CD14-positive monocyte (primary cell): ENCODE data around the gene RNF187. TPM values are rescaled to one million over a fixed set of nuclear protein-coding genes. Genes with fewer than 3 reads are reported as not detected.

Experiments used
- DNase-seq, 3 donors: peaks; one replicate each; pipeline ENCODE4 v3.0.0-alpha.2; 2011 to 2022
- H2AFZ ChIP-seq: 2 replicates; pipeline ENCODE4 v1.6.0; 2012; ENCODE audit warnings: mild to moderate bottlenecking, low read depth, low read length, inconsistent platforms; ENCODE audit not compliant: insufficient read depth, poor library complexity, severe bottlenecking
- H3K27ac ChIP-seq, 2 donors: 1 replicate in 1 of 2; 2 replicates in 1 of 2; pipeline ENCODE4 v1.5.1; 2012 to 2013; ENCODE audit warnings: low read length in 2 of 2, control low read depth in 1 of 2, inconsistent platforms in 1 of 2, low read depth in 1 of 2, mild to moderate bottlenecking in 1 of 2
- H3K27me3 ChIP-seq, 2 donors: one replicate each; pipeline versions ENCODE4 v1.6.0 to v1.6.1; 2011 to 2013; ENCODE audit warnings: low read length in 2 of 2; ENCODE audit not compliant: control insufficient read depth in 2 of 2, insufficient read depth in 2 of 2
- H3K36me3 ChIP-seq, 2 donors: replicated peaks in 1 of 2; 1 replicate in 1 of 2; 2 replicates in 1 of 2; pipeline versions ENCODE4 v1.5.1 to v1.6.1; 2012 to 2013; ENCODE audit warnings: low read length in 2 of 2, control low read depth in 1 of 2, inconsistent platforms in 1 of 2, mild to moderate bottlenecking in 1 of 2; ENCODE audit not compliant: insufficient read depth in 2 of 2, control insufficient read depth in 1 of 2
- H3K4me1 ChIP-seq, 2 donors: 1 replicate in 1 of 2; 2 replicates in 1 of 2; pipeline versions ENCODE4 v1.5.1 to v1.6.1; 2012 to 2013; ENCODE audit warnings: low read length in 2 of 2, control low read depth in 1 of 2, inconsistent platforms in 1 of 2, mild to moderate bottlenecking in 1 of 2, moderate library complexity in 1 of 2; ENCODE audit not compliant: insufficient read depth in 2 of 2, control insufficient read depth in 1 of 2
- H3K4me2 ChIP-seq: replicated peaks from 2 replicates; pipeline ENCODE3; 2012; ENCODE audit warnings: low read length, moderate library complexity, mild to moderate bottlenecking; ENCODE audit not compliant: poor library complexity, severe bottlenecking; ENCODE audit errors: extremely low read depth
- H3K4me3 ChIP-seq, 3 experiments: fragments of 200-600 bp in 1 of 3; sonication (generic) in 1 of 3; replicated peaks in 1 of 3; 1 replicate in 2 of 3; 2 replicates in 1 of 3; pipeline ENCODE4 v1.5.1; 2011 to 2013; ENCODE audit warnings: low read length in 3 of 3, mild to moderate bottlenecking in 3 of 3, control low read depth in 2 of 3, low read depth in 2 of 3, inconsistent platforms in 1 of 3, moderate library complexity in 1 of 3
- H3K79me2 ChIP-seq: 2 replicates; pipeline ENCODE4 v1.6.0; 2012; ENCODE audit warnings: mild to moderate bottlenecking, control low read depth, inconsistent platforms, low read length, moderate library complexity; ENCODE audit not compliant: insufficient read depth
- H3K9ac ChIP-seq: 2 replicates; pipeline ENCODE4 v1.6.0; 2017; ENCODE audit warnings: low read length, mild to moderate bottlenecking; ENCODE audit not compliant: insufficient read depth, poor library complexity, severe bottlenecking
- H3K9me3 ChIP-seq, 2 donors: replicated peaks in 1 of 2; 1 replicate in 1 of 2; 2 replicates in 1 of 2; pipeline versions ENCODE4 v1.5.1 to v1.6.1; 2012 to 2013; ENCODE audit warnings: low read length in 2 of 2, control low read depth in 1 of 2; ENCODE audit not compliant: control insufficient read depth in 1 of 2, insufficient read depth in 1 of 2
- H4K20me1 ChIP-seq: 2 replicates; pipeline ENCODE4 v1.6.0; 2012; ENCODE audit warnings: mild to moderate bottlenecking, low read length, control low read depth, moderate library complexity; ENCODE audit not compliant: insufficient read depth
- H3K27ac Mint-ChIP-seq, 7 donors: one replicate each; pipeline ENCODE4 v1.8.0; 2020; ENCODE audit warnings: mild to moderate bottlenecking in 7 of 7, mixed read lengths in 7 of 7, moderate library complexity in 6 of 7, inconsistent platforms in 2 of 7
- H3K27me3 Mint-ChIP-seq, 3 donors: one replicate each; pipeline ENCODE4 v1.8.0; 2021 to 2022; ENCODE audit warnings: low read depth in 3 of 3, mild to moderate bottlenecking in 3 of 3, mixed read lengths in 3 of 3, moderate library complexity in 3 of 3, inconsistent platforms in 1 of 3
- H3K36me3 Mint-ChIP-seq, 2 donors: one replicate each; pipeline ENCODE4 v1.8.0; 2020; ENCODE audit warnings: mixed read lengths in 2 of 2, inconsistent platforms in 1 of 2, mild to moderate bottlenecking in 1 of 2
- H3K4me1 Mint-ChIP-seq: one replicate; pipeline ENCODE4 v1.8.0; 2020; ENCODE audit warnings: mild to moderate bottlenecking, mixed read lengths
- H3K4me3 Mint-ChIP-seq, 2 donors: one replicate each; pipeline ENCODE4 v1.8.0; 2020; ENCODE audit warnings: mild to moderate bottlenecking in 2 of 2, mixed read lengths in 2 of 2, moderate library complexity in 1 of 2
- H3K9me3 Mint-ChIP-seq, 7 donors: one replicate each; pipeline ENCODE4 v1.8.0; 2020 to 2022; ENCODE audit warnings: mixed read lengths in 7 of 7, mild to moderate bottlenecking in 6 of 7, moderate library complexity in 6 of 7, inconsistent platforms in 2 of 7
- WGBS: methylation state at CpG from one replicate; pipeline ENCODE4 v1.1.5; 2013; ENCODE audit warnings: missing lambda C conversion rate; ENCODE audit not compliant: insufficient coverage; 5-methylcytosine and 5-hydroxymethylcytosine counted together
- intact Hi-C, 2 donors: fragments of 100-400 bp; cut with micrococcal nuclease; formaldehyde crosslinking; loops; one replicate each; pipeline versions ENCODE4 v1.15.0 to v1.15.1; 2023
- polyA plus RNA-seq, 3 donors: library from polyadenylated mRNA; depleted of rRNA in 1 of 3; unstranded in 2 of 3; stranded (reverse) in 1 of 3; fragments of 300-500 nt in 2 of 3; fragments of >200 nt in 1 of 3; fragmentation: Illumina TruSeq in 2 of 3; gene quantifications; 1 replicate in 2 of 3; 2 replicates in 1 of 3; pipeline ENCODE4 v1.2.3, GENCODE V29; 2012 to 2021
- small RNA-seq: library from RNA; depleted of rRNA; stranded (forward); fragments of <200 nt; gene quantifications from one replicate; pipeline ENCODE3, GENCODE V24; 2012; ENCODE audit warnings: low read depth; ENCODE audit not compliant: insufficient read length
- TF ChIP-seq, protein P1 (sequence below): fragments of 200-600 bp; IDR thresholded peaks from one replicate; pipeline ENCODE4 v1.8.0; 2022; ENCODE audit warnings: antibody characterized with exemption, mild to moderate bottlenecking

RNF187 gene
- polyA plus RNA-seq, 3 donors: 5.9 to 27.6 (median 24.6) TPM

DNA sequence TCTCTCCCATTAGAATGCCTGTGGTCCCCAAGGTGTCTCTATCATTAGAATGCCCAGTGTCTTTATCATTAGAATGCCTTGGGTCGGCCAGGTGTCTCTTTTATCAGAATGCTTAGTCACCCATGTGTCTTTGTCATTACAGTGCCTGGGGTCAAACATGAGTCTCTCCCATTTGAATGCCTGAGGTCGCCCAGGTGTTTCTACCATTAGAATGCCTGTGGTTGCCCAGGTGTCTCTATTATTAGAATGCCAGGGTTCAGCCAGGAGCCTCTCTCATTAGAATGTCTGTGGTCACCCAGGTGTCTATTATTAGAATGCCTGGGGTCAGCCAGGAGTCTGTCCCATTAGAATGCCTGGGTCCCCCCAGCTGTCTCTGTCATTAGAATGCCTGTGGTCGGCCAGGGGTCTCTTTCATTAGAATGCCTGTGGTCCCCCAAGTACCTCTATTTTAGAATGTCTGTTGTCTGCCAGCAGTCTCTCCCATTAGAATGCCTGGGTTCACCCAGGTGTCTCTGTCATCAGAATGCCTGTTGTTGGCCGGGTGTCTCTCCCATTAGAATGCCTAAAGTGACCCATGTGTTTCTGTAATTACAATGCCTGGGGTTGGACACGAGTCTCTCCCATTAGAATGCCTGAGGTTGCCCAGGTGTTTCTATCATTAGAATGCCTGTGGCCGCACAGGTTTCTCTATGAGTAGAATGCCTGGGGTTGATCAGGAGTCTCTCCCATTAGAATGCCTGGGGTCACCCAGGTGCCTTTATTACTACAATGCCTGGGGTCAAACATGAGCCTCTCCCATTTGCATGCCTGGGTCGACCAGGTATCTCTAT is 57.1 kb downstream of the RNF187 start:
- no peaks in the 10 kb centered on the region for H3K36me3 ChIP-seq
- Mint-ChIP-seq H3K27ac (no peak overlapping the region), H3K36me3 (no peaks in the 10 kb centered on the region), H3K9me3 (peaks cover 2 to 31% (median 13%) of the 10 kb centered on the region in 7 donors), H3K27me3 (peaks cover 1 to 14% (median 7%) of the 10 kb centered on the region in 3 donors), H3K4me1 (no peaks in the 10 kb centered on the region), H3K4me3 (no peak overlapping the region)
- no peaks in the 10 kb centered on the region for H3K27me3 ChIP-seq
- no peak overlapping the region for H3K4me3 ChIP-seq
- TF ChIP-seq, protein P1, sequence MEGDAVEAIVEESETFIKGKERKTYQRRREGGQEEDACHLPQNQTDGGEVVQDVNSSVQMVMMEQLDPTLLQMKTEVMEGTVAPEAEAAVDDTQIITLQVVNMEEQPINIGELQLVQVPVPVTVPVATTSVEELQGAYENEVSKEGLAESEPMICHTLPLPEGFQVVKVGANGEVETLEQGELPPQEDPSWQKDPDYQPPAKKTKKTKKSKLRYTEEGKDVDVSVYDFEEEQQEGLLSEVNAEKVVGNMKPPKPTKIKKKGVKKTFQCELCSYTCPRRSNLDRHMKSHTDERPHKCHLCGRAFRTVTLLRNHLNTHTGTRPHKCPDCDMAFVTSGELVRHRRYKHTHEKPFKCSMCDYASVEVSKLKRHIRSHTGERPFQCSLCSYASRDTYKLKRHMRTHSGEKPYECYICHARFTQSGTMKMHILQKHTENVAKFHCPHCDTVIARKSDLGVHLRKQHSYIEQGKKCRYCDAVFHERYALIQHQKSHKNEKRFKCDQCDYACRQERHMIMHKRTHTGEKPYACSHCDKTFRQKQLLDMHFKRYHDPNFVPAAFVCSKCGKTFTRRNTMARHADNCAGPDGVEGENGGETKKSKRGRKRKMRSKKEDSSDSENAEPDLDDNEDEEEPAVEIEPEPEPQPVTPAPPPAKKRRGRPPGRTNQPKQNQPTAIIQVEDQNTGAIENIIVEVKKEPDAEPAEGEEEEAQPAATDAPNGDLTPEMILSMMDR: no peak
- H3K27ac ChIP-seq: no peak overlapping the region
- no peaks in the 10 kb centered on the region for H3K79me2 ChIP-seq
- no peaks in the 10 kb centered on the region for H3K4me1 ChIP-seq
- H3K4me2 ChIP-seq: no peak overlapping the region
- no peak overlapping the region for H2AFZ ChIP-seq
- no peak overlapping the region for H3K9ac ChIP-seq
- 71% methylated on average over 5 of the region's 7 CpGs for WGBS
- intact Hi-C loops: no loop called here
- no peak for DNase-seq
- no peaks in the 10 kb centered on the region for H4K20me1 ChIP-seq
- H3K9me3 ChIP-seq: peaks cover 0 to 8% of the 10 kb centered on the region in 2 donors

DNA sequence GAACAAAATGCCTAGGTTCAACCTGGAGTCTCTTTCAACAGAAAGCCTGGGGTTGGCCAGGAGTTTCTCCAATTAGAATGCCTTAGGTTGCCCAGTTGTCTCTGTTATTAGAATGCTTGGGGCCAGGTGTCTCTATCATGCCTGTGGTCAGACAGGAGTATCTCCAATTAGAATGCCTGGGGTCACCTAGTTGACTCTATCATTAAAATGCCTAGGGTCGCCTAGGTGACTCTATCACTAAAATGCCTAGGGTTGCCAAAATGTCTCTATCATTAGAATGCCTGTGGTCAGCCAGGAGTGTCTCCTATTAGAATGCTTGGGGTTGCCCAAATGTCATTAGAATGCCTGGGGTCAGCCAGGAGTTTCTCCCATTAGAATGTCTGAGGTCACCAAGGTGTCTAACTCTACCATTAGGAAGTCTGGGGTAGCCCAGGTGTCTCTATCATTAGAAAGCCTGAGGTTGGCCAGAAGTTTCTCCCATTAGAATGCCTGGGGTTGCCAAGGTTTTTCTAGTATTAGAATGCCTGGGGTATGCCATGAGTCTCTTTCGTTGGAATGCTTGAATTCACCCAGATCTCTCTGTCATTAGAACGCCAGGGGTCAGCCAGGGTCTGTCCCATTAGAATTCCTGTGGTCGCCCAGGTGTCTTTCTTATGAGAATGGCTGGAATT is 57.9 kb downstream of the RNF187 start:
- no peak overlapping the region for H3K4me3 Mint-ChIP-seq
- peaks cover 1 to 16% (median 6%) of the 10 kb centered on the region in 3 donors for H3K27me3 Mint-ChIP-seq
- no peaks in the 10 kb centered on the region for H3K36me3 Mint-ChIP-seq

More for the DNA sequence above, 57.9 kb downstream of the RNF187 start:
- Histone ChIP-seq H3K4me1 (no peaks in the 10 kb centered on the region), H3K4me3 (no peak overlapping the region), H3K4me2 (no peak overlapping the region), H3K27ac (no peak overlapping the region), H3K9ac (no peak overlapping the region), H3K9me3 (peaks cover 0 to 5% of the 10 kb centered on the region in 2 donors), H3K27me3 (no peaks in the 10 kb centered on the region), H4K20me1 (no peaks in the 10 kb centered on the region), H2AFZ (no peak overlapping the region), H3K36me3 (no peaks in the 10 kb centered on the region), H3K79me2 (no peaks in the 10 kb centered on the region)
- DNase-seq: no peak
- no CpG with 5 or more reads among the region's 4 CpGs for WGBS
- H3K27ac Mint-ChIP-seq: no peak overlapping the region
- intact Hi-C loops: no loop called here
- TF ChIP-seq, protein P1: no peak
- no peaks in the 10 kb centered on the region for H3K4me1 Mint-ChIP-seq
- peaks cover 0 to 31% (median 11%) of the 10 kb centered on the region in 7 donors for H3K9me3 Mint-ChIP-seq

Small RNAs within 50 kb of the gene (small RNA-seq; reads per million reads assigned to genes)
- not detected for gene MIR4666A

Other genes with a start within 250 kb of the RNF187 start
- gene TRIM11, start 80.5 kb upstream of the RNF187 start, polyA plus RNA-seq: 10 to 100 TPM in 1 of 3 donors, 1 to 10 TPM in 2; 9.1 to 25.7 (median 9.4) TPM
- not detected for gene TRIM17, start 70.5 kb upstream of the RNF187 start, polyA plus RNA-seq
- 10 to 100 TPM in 1 of 3 donors, 1 to 10 TPM in 2; 4.1 to 11.6 (median 4.8) TPM for gene RHOU, start 248.1 kb downstream of the RNF187 start, polyA plus RNA-seq